A549 (cell line): ENCODE data around the gene BCL3. TPM values are rescaled to one million over a fixed set of nuclear protein-coding genes. Genes with fewer than 3 reads are reported as not detected.

Experiments used
- ATAC-seq, 2 experiments: fragments of 200-7000 bp in 1 of 2; fragments of >200 bp in 1 of 2; cut with Nextera tagmentation in 1 of 2; cut with Tn5 transposase in 1 of 2; 3 replicates each; pipeline versions ENCODE4 v1.8.0 to v1.9.1; 2018 to 2020; ENCODE audit warnings: mild to moderate bottlenecking in 1 of 2, moderate library complexity in 1 of 2
- CTCF ChIA-PET: fragments of 300-600 bp; sonication (Branson Sonifier 250); formaldehyde crosslinking; extraction: SDS; loops from one replicate; lab custom pipeline; 2021; ENCODE audit warnings: antibody characterized with exemption, inconsistent platforms; lab: Yijun Ruan, JAX
- POLR2A ChIA-PET: fragments of 350-600 bp; formaldehyde crosslinking; extraction: SDS; loops from one replicate; lab custom pipeline; 2021; ENCODE audit warnings: antibody characterized with exemption, inconsistent platforms; lab: Yijun Ruan, JAX
- DNase-seq, 2 experiments: peaks; one replicate each; pipeline versions ENCODE4 v3.0.0 to v3.0.0-alpha.2; 2011 to 2016; ENCODE audit warnings: low read depth in 1 of 2, low spot score in 1 of 2
- FAIRE-seq: peaks from 2 replicates; lab custom pipeline; 2011; peaks lifted over from hg19 to GRCh38; lab: Jason Lieb, UNC
- H3K27ac ChIP-seq, 2 experiments: fragments of >200 bp; sonication (Bioruptor Twin); formaldehyde crosslinking; 3 replicates each; pipeline ENCODE4 v1.5.1; 2016 to 2017
- H3K4me1 ChIP-seq: fragments of >200 bp; sonication (Bioruptor Twin); formaldehyde crosslinking; 3 replicates; pipeline ENCODE4 v1.6.1; 2016
- H3K4me2 ChIP-seq: fragments of >200 bp; sonication (Bioruptor Twin); formaldehyde crosslinking; 3 replicates; pipeline ENCODE4 v1.6.1; 2016
- H3K4me3 ChIP-seq: fragments of >200 bp; sonication (Bioruptor Twin); formaldehyde crosslinking; 3 replicates; pipeline ENCODE4 v1.5.1; 2016
- H3K9me3 ChIP-seq: fragments of >200 bp; sonication (Bioruptor Twin); formaldehyde crosslinking; 3 replicates; pipeline ENCODE4 v1.6.1; 2016
- ATOH8 ChIP-seq: fragments of 250-450 bp; sonication (Bioruptor Pico); IDR thresholded peaks from 2 replicates; pipeline ENCODE4 v1.5.0; 2020; ENCODE audit warnings: low read depth, mild to moderate bottlenecking, moderate library complexity
- CEBPB ChIP-seq, 2 experiments: fragments of >200 bp in 1 of 2; sonication (Bioruptor Twin) in 1 of 2; formaldehyde crosslinking in 1 of 2; IDR thresholded peaks; 2 replicates each; pipeline ENCODE4 v1.6.1; 2012 to 2016
- CHD2 ChIP-seq: fragments of 150-350 bp; IDR thresholded peaks from 2 replicates; pipeline ENCODE4 v1.6.1; 2014; ENCODE audit warnings: low read length; ENCODE audit not compliant: partially characterized antibody
- E2F6 ChIP-seq: IDR thresholded peaks from 2 replicates; pipeline ENCODE4 v1.6.1; 2012; ENCODE audit warnings: low read depth, borderline replicate concordance
- EHF ChIP-seq: fragments of 250-450 bp; sonication (Bioruptor Pico); IDR thresholded peaks from 2 replicates; pipeline ENCODE4 v1.5.0; 2020; ENCODE audit warnings: mild to moderate bottlenecking
- FOSL2 ChIP-seq, 2 experiments: fragments of 450-650 bp in 1 of 2; fragments of >200 bp in 1 of 2; sonication (Bioruptor Twin) in 1 of 2; formaldehyde crosslinking; IDR thresholded peaks; 2 replicates each; pipeline versions ENCODE4 v1.5.0 to v1.6.1; 2016 to 2020; ENCODE audit warnings: mild to moderate bottlenecking in 1 of 2, moderate library complexity in 1 of 2
- FOXS1 ChIP-seq: fragments of 250-450 bp; sonication (Bioruptor Pico); IDR thresholded peaks from 2 replicates; pipeline ENCODE4 v1.5.0; 2020; ENCODE audit warnings: mild to moderate bottlenecking, moderate library complexity
- HES2 ChIP-seq: fragments of >200 bp; sonication (Bioruptor Twin); formaldehyde crosslinking; IDR thresholded peaks from 2 replicates; pipeline ENCODE4 v1.6.1; 2016
- HEYL ChIP-seq: fragments of 250-450 bp; sonication (Bioruptor Pico); IDR thresholded peaks from 2 replicates; pipeline ENCODE4 v1.8.0; 2021; ENCODE audit warnings: mild to moderate bottlenecking, moderate library complexity
- HOXB13 ChIP-seq: fragments of 250-450 bp; sonication (Bioruptor Pico); IDR thresholded peaks from 2 replicates; pipeline ENCODE4 v1.5.0; 2020; ENCODE audit warnings: low read depth, mild to moderate bottlenecking, moderate library complexity
- JUN ChIP-seq, 2 experiments: fragments of >200 bp; sonication (Bioruptor Twin); formaldehyde crosslinking; IDR thresholded peaks; 2 replicates in 1 of 2; 3 replicates in 1 of 2; pipeline ENCODE4 v1.6.1; 2016 to 2017
- JUNB ChIP-seq: fragments of >200 bp; sonication (Bioruptor Twin); formaldehyde crosslinking; IDR thresholded peaks from 2 replicates; pipeline ENCODE4 v1.6.1; 2016
- KDM1A ChIP-seq: fragments of 200-600 bp; sonication (generic); IDR thresholded peaks from 2 replicates; pipeline ENCODE4 v1.6.1; 2016; ENCODE audit warnings: low read depth, mild to moderate bottlenecking
- MAFK ChIP-seq: fragments of 450-650 bp; IDR thresholded peaks from 2 replicates; pipeline ENCODE4 v1.6.1; 2014; ENCODE audit not compliant: partially characterized antibody
- MAX ChIP-seq: IDR thresholded peaks from 2 replicates; pipeline ENCODE4 v1.6.1; 2012
- MAZ ChIP-seq: fragments of 150-350 bp; IDR thresholded peaks from 2 replicates; pipeline ENCODE4 v1.6.1; 2014; ENCODE audit warnings: antibody characterized with exemption, low read depth, low read length, borderline replicate concordance
- NR3C1 ChIP-seq: fragments of >200 bp; sonication (Bioruptor Twin); formaldehyde crosslinking; IDR thresholded peaks from 3 replicates; pipeline ENCODE4 v1.6.1; 2017
- PBX3 ChIP-seq: IDR thresholded peaks from 2 replicates; pipeline ENCODE4 v1.6.1; 2012
- PHF8 ChIP-seq: fragments of 200-600 bp; sonication (generic); IDR thresholded peaks from 2 replicates; pipeline ENCODE4 v1.6.1; 2016; ENCODE audit warnings: low read depth, mild to moderate bottlenecking, antibody characterized with exemption, moderate library complexity, borderline replicate concordance
- POLR2AphosphoS2 ChIP-seq: conservative IDR thresholded peaks from 2 replicates; pipeline ENCODE4 v1.6.1; 2012; ENCODE audit warnings: low read length, improper control_type of control experiment, inconsistent platforms
- RAD21 ChIP-seq, 2 experiments: fragments of >200 bp in 1 of 2; sonication (Bioruptor Twin) in 1 of 2; formaldehyde crosslinking in 1 of 2; IDR thresholded peaks in 1 of 2; conservative IDR thresholded peaks in 1 of 2; 2 replicates in 1 of 2; 3 replicates in 1 of 2; pipeline ENCODE4 v1.6.1; 2012 to 2018; ENCODE audit warnings: inconsistent platforms in 1 of 2
- RARB ChIP-seq: fragments of 250-450 bp; sonication (Bioruptor Pico); IDR thresholded peaks from 2 replicates; pipeline ENCODE4 v1.8.0; 2021; ENCODE audit warnings: mild to moderate bottlenecking, moderate library complexity
- RNF2 ChIP-seq: fragments of 200-600 bp; sonication (generic); IDR thresholded peaks from 2 replicates; pipeline ENCODE4 v1.6.1; 2016; ENCODE audit warnings: low read depth, mild to moderate bottlenecking, antibody characterized with exemption, moderate library complexity, borderline replicate concordance
- TFCP2L1 ChIP-seq: fragments of 250-450 bp; sonication (Bioruptor Pico); IDR thresholded peaks from 2 replicates; pipeline ENCODE4 v1.5.0; 2021; ENCODE audit warnings: mild to moderate bottlenecking
- TP53 ChIP-seq: fragments of 250-450 bp; sonication (Bioruptor Pico); IDR thresholded peaks from 2 replicates; pipeline ENCODE4 v1.5.0; 2021; ENCODE audit warnings: mild to moderate bottlenecking, moderate library complexity
- ZC3H11A ChIP-seq: fragments of 450-650 bp; IDR thresholded peaks from 2 replicates; pipeline ENCODE4 v1.6.1; 2014; ENCODE audit warnings: antibody characterized with exemption, mild to moderate bottlenecking
- ZFP36 ChIP-seq: fragments of 450-650 bp; IDR thresholded peaks from 2 replicates; pipeline ENCODE4 v1.6.1; 2014; ENCODE audit warnings: borderline replicate concordance; ENCODE audit not compliant: partially characterized antibody
- ZSCAN20 ChIP-seq: fragments of 250-450 bp; sonication (Bioruptor Pico); IDR thresholded peaks from 2 replicates; pipeline ENCODE4 v1.8.0; 2022; ENCODE audit warnings: mild to moderate bottlenecking, moderate library complexity
- WGBS: methylation state at CpG from one replicate; pipeline ENCODE4 v1.1.6; 2017; ENCODE audit errors: missing lambda C conversion rate; 5-methylcytosine and 5-hydroxymethylcytosine counted together
- polyA plus RNA-seq, 4 experiments: library from polyadenylated mRNA; depleted of rRNA in 3 of 4; stranded (reverse); fragments of >200 nt; fragmentation: RNase III in 1 of 4; extraction: RNeasy Plus Mini Kit Qiagen cat#74134 plus additional on column Dnase treatment in 1 of 4; gene quantifications; 2 replicates in 3 of 4; 3 replicates in 1 of 4; pipeline ENCODE4 v1.2.3, GENCODE V29; 2011 to 2017

Gene BCL3
- polyA plus RNA-seq, 2 of the 4 experiments (the other 2 are of a cell fraction): 22.6 to 72.1 TPM

- no peak for DNase-seq
- Histone ChIP-seq H3K4me2 (no peak overlapping the region), H3K27ac (peak overlapping the region; percentile 61 to 78)
- CTCF ChIA-PET: interaction anchor here (0.7 to 42.5 kb wide), 8 partner anchors 8 to 149 kb away, joined by 3 to 1899 read pairs (median 17); partner anchors contain the start of genes BCL3 and CBLC
- TF ChIP-seq ZFP36 (peak; percentile 98), PBX3 (no peak), KDM1A (0 out of 2 replicates have a peak, but pooled peaks have one; percentile 27), ZSCAN20 (no peak)
- TF ChIP-seq, all 56 proteins: peak for 2
- H3K4me1 ChIP-seq: peaks cover 42% of the 10 kb centered on the region
- 86% methylated on average over 11 of the region's 11 CpGs for WGBS
- no peaks in the 10 kb centered on the region for H3K9me3 ChIP-seq
- POLR2A ChIA-PET: interaction anchor here (0.6 to 2.5 kb wide), 4 partner anchors 9 to 59 kb away, joined by 3 to 9 read pairs (median 6); no protein-coding TSS in a partner anchor
- H3K4me3 ChIP-seq: no peak overlapping the region
- ATAC-seq: peak in 1 of 2 experiments; percentile 40; a peak in 2 of 6 replicates
- FAIRE-seq: no peak
Observed at GRCh38 chr19:44732235-44733014, 16.1 kb upstream of the BCL3 start.

- ATAC-seq (no peak), FAIRE-seq (no peak), DNase-seq (no peak)
- CTCF ChIA-PET: interaction anchor here (5.1 to 42.5 kb wide), 3 partner anchors 10 to 45 kb away, joined by 30 to 1899 read pairs (median 103); partner anchors contain the start of genes BCL3 and CBLC
- Histone ChIP-seq H3K9me3 (no peaks in the 10 kb centered on the region), H3K4me1 (peaks cover 50% of the 10 kb centered on the region), H3K4me3 (no peak overlapping the region), H3K27ac (peak overlapping the region; percentile 92 to 99), H3K4me2 (no peak overlapping the region)
- TF ChIP-seq POLR2AphosphoS2 (no peak), MAZ (no peak), TFCP2L1 (no peak), PHF8 (no peak), RAD21 (conservative IDR thresholded peaks at IDR 0.05 in 1 of 2, IDR thresholded peaks at IDR 0.05 in 1 of 2) (no peak), TP53 (CRISPR knock-in tag) (no peak), RNF2 (no peak)
- POLR2A ChIA-PET: no interaction called here
- 90% methylated on average over 1 of the region's 1 CpG for WGBS
Observed at GRCh38 chr19:44734357-44734756, 14.2 kb upstream of the BCL3 start.

GRCh38 chr19:44735011-44735410 is 13.5 kb upstream of the BCL3 start:
- FAIRE-seq (no peak), ATAC-seq (no peak), DNase-seq (peak in 1 of 2 experiments; percentile 52)
- ChIA-PET POLR2A (no interaction called here), CTCF (interaction anchor here (6.3 to 42.5 kb wide), 2 partner anchors 11 to 38 kb away, joined by 103 to 1899 read pairs; partner anchors contain the start of genes BCL3 and CBLC)
- Histone ChIP-seq H3K4me3 (no peak overlapping the region), H3K4me2 (peak overlapping the region; percentile 2; the same call in 1 of the 3 replicates), H3K27ac (peak overlapping the region; percentile 92 to 99), H3K9me3 (no peaks in the 10 kb centered on the region), H3K4me1 (peaks cover 57% of the 10 kb centered on the region)
- 65% methylated on average over 5 of the region's 5 CpGs for WGBS
- TF ChIP-seq EHF (CRISPR knock-in tag) (no peak; the same call in 1 of the 2 replicates), MAFK (peak; percentile 41), MAX (peak; percentile 55), ZC3H11A (no peak), KDM1A (no peak), CEBPB (IDR thresholded peaks at IDR 0.05) (no peak), HEYL (no peak), RNF2 (no peak), HES2 (no peak), CHD2 (no peak), FOSL2 (IDR thresholded peaks at IDR 0.05) (peak; percentile 36; the same call in 1 of the 2 replicates), FOSL2 (CRISPR knock-in tag; IDR thresholded peaks at IDR 0.05) (peak; percentile 92), TFCP2L1 (no peak), RARB (CRISPR knock-in tag) (no peak), PBX3 (no peak; the same call in 1 of the 2 replicates), FOXS1 (no peak), JUN (IDR thresholded peaks at IDR 0.05) (0 out of 5 replicates have a peak, but pooled peaks of 1 of the 2 experiments have one; percentile 25), ATOH8 (CRISPR knock-in tag) (no peak), HOXB13 (CRISPR knock-in tag) (peak; percentile 41; the same call in 1 of the 2 replicates), NR3C1 (no peak), E2F6 (peak; percentile 51; the same call in 1 of the 2 replicates), JUNB (no peak)
